22Rv1 (cell line): Measurements from ENCODE around the gene FHOD1.

Source experiments
- ZFX ChIP-seq: fragments of 450-650 bp; IDR thresholded peaks from 2 replicates; pipeline ENCODE4 v1.6.1; 2017; ENCODE audit warnings: antibody characterized with exemption, borderline replicate concordance
- TF ChIP-seq, protein P1 (sequence below): fragments of 450-650 bp; IDR thresholded peaks from 2 replicates; pipeline ENCODE4 v1.5.1; 2017; ENCODE audit warnings: mild to moderate bottlenecking

DNA sequence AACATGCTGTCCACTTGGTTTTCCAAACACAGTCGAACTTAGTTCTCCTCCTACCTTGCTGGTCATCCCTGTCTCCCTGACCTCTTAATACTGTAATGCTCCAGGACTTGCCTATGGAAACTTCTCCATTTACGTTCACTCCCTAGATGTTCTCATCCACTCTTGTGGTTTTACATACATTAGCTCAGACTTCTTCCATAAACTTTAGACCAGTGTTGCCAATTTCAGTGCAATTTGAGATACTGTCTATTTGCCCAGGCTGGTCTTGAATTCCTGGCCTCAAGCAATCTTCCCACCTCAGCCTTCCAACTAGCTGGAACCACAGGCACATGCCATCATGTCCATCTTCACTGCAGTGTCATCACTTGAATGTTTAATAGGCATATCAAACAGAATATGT, 65.0 kb downstream of the FHOD1 start:
- TF ChIP-seq, protein P1, sequence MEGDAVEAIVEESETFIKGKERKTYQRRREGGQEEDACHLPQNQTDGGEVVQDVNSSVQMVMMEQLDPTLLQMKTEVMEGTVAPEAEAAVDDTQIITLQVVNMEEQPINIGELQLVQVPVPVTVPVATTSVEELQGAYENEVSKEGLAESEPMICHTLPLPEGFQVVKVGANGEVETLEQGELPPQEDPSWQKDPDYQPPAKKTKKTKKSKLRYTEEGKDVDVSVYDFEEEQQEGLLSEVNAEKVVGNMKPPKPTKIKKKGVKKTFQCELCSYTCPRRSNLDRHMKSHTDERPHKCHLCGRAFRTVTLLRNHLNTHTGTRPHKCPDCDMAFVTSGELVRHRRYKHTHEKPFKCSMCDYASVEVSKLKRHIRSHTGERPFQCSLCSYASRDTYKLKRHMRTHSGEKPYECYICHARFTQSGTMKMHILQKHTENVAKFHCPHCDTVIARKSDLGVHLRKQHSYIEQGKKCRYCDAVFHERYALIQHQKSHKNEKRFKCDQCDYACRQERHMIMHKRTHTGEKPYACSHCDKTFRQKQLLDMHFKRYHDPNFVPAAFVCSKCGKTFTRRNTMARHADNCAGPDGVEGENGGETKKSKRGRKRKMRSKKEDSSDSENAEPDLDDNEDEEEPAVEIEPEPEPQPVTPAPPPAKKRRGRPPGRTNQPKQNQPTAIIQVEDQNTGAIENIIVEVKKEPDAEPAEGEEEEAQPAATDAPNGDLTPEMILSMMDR = no peak
- TF ChIP-seq ZFX = no peak
